ENCODE results near the gene ACTL7A.
"Not testable (repeated sequence)": the region's sequence is repeated elsewhere in the genome, so short reads cannot be mapped to it uniquely, and the experiment has no call there.

- not testable (repeated sequence) for TF ChIP-seq EZH2 (IDR thresholded peaks at IDR 0.05; ENCODE audit: borderline replicate concordance, low read depth, low read length); MCM5 (IDR thresholded peaks at IDR 0.05; ENCODE audit: low read depth); NR4A1 (CRISPR knock-in tag; IDR thresholded peaks at IDR 0.05); NR4A1 (tag; IDR thresholded peaks at IDR 0.05); TGIF2 (CRISPR knock-in tag; IDR thresholded peaks at IDR 0.05); ARID3A (IDR thresholded peaks at IDR 0.05; ENCODE audit: borderline replicate concordance, low read depth, low read length); NCOA4 (IDR thresholded peaks at IDR 0.05; ENCODE audit: partially characterized antibody); ZBTB34 (CRISPR knock-in tag; IDR thresholded peaks at IDR 0.05); MLX (CRISPR knock-in tag; conservative IDR thresholded peaks at IDR 0.05); CTCF (IDR thresholded peaks at IDR 0.05 in 2 of 3, conservative IDR thresholded peaks at IDR 0.05 in 1 of 3; ENCODE audit: insufficient read depth in 2 of 3, low read depth in 1 of 3, low read length in 3 of 3); MED1 (CRISPR knock-in tag; IDR thresholded peaks at IDR 0.05; ENCODE audit: borderline replicate concordance)
Observed at GRCh38 chr9:108899023-108899695, 37.1 kb downstream of the ACTL7A start.

Measured in K562 (cell line).